Fibroblast of peridontal ligament (primary cell): Measurements from ENCODE around the gene ATM.
"Not testable (repeated sequence)": the region's sequence is repeated elsewhere in the genome, so short reads cannot be mapped to it uniquely, and the experiment has no call there.

ENCODE experiments used
- DNase-seq: peaks from one replicate; pipeline ENCODE4 v3.0.0-alpha.2; 2010; ENCODE audit errors: extremely low read depth

The ATM gene

DNA sequence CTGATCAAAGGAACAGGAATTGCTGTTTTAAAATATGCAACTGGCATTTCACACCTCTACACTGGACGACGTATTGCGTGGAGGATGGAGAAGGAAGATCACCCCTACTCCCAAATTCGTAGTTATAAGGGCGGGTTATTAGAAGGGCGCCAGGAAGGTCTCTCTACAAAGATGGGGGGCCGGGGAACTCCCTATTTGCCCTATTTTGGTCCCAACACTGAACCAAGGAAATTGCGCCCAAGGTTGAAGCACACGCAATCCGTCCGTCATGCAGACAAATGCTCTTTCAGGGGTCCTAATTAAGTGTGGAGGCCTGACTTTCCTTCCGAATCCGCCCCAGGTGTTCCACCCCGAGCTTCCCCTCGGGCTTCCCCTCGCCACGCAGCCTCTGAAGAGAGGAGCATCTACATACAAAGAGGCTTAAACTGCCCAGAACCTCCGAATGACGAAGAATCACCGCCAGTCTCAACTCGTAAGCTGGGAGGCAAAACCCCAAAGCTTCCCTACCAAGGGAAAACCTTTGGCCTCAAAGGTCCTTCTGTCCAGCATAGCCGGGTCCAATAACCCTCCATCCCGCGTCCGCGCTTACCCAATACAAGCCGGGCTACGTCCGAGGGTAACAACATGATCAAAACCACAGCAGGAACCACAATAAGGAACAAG is 825 bp upstream of the ATM start:
- DNase-seq, result no peak

DNA sequence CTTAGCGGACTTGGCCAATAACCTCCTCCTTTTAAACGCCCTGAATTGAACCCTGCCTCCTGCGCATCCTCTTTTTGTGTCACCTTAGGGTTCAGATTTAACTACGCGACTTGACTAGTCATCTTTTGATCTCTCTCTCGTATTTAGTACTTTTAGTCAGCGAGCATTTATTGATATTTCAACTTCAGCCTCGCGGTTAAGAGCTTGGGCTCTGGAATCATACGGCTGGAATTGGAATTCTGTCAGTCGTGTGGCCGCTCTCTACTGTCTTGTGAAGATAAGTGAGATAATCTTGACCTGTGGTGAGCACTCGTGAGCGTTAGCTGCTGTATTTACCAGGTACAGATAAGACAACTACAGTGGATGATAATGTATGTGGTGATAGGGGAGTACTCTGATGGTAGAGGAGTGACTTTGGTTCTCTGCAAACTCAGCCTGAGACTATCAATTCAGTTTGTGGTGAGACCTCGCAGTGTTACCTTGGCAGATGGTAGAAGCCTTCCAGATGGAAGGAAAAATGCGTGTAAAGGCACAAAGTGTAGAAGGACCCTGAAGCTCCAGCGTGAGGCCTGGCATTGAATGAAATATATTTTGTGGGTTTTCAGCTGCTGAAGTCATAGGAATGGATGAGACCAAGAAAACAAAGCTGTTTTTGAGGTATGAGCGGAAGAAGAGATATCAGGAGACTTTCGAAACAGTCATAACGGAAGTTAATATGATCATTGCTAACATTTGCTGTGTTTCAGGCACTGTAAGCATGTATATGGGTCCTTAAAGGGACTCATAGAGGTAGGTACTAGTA is 682 bp downstream of the ATM start:
- no peak for DNase-seq

DNA sequence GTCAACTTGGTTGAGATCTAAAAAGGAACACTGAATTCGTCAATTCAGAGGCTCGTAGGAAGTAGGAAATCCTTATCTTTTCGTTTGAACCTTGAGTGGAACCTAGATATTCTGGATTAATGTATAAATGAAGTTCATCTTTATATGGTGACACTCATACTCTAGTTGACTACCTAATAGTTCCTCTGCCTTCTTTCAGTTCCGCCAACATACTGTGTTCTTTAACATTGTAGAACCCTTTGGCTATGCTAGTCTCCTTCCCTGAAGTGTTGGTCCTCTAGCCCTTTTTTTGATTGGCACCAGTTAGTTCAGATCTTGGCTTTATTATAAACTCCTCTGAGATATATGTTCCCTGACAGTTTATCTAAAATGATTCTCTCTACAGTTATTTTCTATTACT is 1.5 kb downstream of the ATM start:
- no peak for DNase-seq

DNA sequence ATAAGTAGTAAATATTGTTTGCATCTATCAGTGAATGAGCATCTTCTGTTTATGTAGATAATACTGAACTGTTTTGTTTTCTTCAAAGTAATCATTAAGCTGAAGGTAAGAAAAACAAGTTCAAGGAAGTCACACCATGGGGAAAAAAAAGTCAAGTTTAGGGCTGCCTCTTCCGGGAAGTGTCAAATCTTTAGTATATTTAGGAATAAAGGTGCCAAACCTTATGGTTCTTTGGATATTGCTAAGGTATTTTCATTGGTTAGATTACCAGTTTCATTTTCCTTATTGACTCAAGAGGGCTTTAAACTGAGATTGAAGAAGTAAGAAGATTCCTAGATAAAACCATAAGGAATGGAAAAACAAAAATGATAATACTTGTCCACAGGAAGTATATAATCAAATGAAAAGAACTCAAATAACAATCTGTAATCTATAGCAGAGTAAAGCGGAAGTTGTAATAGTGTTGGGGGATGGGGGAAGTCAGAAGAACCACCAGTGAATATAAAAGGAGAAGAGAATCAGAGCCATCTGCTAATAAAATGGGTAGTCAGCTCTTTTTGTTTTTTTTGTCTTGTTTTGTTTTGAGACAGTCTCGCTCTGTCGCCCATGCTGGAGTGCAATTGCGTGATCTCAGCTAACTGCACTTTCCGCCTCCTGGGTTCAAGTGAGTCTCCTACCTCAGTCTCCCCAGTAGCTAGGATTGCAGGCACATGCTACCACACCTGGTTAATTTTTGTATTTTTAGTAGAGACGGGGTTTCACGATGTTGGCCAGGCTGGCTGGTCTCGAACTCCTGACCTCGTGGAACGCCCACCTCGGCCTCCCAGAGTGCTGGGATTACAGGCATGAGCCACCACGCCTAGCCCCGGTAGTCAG is 2.3 kb downstream of the ATM start:
- no peak for DNase-seq

DNA sequence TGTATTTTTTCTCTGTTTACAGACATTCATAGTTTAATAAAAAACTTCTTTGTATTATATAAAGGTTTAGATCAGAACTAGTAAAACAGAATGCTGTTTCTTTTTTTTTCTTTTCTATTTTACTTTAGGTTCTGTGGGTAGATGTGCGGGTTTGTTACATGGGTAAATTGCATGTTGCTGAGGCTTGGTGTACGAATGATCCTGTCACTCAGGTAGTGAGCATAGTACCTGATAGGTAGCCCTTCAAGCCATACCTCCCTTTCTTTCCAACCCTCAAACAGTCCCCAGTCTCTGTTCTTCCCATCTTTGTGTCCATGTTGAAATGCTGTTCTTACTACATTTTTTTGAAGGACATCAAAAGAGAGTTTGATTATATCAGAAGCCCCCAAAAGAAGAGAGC is 3.2 kb downstream of the ATM start:
- no peak for DNase-seq

DNA sequence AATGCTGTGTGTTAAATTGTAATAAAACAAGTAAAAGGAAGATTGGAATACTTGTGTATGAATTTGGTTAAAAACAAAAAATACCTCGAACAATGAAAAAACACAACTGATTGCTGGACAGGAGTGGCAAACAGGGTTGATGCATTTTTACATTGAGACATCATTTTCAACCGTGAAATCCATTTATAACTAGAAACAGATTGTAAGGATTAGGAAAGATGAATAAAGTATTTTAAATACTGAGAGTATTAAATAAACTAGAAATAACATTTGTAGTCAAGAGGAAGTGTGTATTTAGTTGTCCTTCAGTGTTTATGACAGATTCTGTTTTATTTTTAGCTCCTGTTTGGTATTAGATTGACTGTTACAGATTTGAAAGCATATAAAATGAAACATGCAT is 5.4 kb downstream of the ATM start:
- DNase-seq, result peak; percentile 12

DNA sequence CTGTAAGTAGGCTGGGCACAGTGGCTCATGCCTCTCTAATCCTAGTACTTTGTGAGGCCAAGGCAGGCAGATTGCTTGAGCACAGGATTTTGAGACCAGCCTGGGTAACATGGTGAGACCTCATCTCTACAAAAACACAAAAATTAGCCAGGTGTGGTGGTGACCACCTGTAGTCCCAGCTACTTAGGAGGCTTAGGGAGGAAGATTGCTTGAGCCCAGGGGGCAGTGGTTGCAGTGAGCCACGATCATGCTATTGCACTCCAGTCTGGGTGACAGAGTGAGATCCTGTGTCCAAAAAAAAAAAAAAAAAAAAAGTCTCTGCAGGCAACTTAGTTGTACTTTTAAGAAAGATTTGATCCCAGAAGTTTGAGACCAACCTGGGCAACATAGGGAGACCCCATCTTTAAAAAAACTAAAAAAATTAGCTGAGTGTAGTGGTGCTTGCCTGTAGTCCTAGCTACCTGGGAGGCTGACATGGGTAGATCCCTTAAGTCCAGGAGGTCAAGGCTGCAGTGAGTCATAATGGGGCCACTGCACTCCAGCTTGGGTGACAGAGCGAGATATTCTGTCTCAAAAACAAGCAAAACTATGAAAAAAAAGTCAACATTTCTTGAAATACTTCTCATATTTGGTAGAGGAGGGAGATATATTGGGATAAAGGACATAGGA is 10.5 kb downstream of the ATM start:
- DNase-seq, result no peak

DNA sequence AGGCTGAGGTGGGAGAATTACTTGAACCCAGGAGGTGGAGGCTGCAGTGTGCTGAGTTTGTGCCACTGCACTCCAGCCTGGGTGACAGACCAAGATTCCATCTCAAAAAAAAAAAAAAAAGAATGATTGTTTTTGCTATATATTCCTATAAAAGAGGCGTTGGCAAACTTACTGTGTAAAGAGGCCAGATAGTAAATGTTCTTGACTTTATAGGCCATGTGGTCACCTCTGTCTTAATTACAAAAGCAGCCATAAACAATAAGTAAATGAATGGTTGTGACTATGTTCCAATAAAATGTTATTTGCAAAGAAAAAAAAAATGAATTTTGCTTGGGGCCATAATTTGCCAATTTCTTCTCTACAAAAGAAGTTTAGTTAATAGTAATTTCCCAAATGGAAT is 12.3 kb downstream of the ATM start:
- DNase-seq, result no peak

DNA sequence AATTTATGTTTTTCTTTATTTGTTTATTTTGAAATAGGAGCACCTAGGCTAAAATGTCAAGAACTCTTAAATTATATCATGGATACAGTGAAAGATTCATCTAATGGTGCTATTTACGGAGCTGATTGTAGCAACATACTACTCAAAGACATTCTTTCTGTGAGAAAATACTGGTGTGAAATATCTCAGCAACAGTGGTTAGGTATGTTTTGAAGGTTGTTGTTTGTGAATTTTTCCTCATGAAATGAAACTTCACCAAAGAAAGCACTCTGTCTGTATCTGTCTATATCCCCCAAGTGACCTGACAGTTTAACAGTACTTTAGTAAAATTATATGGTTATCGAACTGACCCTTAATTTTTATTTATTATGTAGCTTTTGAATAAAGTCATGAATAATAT is 12.8 kb downstream of the ATM start:
- no peak for DNase-seq

DNA sequence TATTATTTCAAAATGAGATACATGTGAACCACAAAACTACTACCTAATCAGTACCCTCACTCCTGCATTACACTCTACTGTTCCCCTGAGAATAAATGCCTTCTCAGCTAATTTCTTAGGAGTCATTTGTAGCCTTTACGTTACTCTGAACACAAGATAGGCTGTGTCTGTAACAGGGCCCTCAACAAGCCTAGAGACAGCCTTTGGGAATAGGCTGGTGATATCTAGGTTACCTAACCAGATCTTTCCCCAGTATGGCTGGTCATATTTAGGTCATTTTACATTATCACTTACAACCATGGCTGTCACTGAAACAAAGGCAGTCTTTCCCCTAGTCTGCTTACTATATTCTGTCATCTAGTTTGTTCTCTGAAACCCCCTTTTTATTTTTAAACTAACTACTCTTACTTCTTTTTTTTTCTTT is 14.2 kb downstream of the ATM start:
- no peak for DNase-seq

DNA sequence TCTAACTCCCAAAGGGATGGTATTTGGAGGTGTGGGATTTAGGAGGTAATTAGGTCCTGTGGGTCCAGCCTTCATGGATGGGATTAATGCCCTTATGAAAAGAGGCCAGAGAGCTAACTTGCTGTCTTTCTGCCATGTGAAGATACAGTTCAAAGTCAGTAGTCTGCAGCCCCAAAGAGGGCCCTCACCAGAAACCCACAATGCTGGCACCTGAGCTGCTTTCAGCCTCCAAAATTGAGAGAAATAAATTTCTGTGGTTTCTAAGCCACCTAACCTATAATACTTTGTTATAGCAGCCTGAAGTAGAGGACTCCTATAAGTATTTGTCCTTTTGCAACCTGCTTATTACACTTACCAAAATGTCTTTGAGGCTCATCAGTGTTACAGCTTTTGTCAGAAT is 16.2 kb downstream of the ATM start:
- no peak for DNase-seq

DNA sequence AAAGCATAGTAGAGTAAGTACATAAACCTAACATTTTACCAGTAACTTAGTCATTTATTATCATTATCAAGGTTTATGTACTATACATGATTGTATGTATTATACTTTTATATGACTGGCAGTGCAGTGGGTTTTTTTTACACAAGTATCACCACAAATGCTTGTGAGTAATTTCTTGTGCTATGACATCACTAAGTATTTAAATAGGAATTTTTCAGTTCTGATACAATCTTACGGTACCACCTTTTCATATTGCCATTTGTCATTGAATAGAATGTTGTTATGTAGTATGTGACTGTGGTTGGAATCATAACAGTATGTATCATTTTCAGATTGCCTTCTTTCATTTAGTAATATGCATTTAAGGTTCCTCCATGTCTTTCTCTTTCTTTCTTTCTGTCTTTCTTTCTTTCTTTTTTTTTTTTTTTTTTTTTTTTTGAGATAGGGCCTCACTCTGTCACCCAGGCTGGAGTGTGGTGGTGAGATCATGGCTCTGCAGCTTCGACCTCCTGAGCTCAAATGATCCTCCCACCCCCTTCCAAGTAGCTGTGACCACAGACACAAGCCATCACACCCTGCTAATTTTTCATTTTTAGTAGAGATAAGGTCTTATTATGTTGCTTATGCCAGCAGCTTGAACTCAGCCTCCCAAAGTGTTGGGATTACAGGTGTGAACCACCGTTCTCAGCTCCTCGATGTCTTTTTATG is 18.6 kb downstream of the ATM start:
- no peak for DNase-seq

DNA sequence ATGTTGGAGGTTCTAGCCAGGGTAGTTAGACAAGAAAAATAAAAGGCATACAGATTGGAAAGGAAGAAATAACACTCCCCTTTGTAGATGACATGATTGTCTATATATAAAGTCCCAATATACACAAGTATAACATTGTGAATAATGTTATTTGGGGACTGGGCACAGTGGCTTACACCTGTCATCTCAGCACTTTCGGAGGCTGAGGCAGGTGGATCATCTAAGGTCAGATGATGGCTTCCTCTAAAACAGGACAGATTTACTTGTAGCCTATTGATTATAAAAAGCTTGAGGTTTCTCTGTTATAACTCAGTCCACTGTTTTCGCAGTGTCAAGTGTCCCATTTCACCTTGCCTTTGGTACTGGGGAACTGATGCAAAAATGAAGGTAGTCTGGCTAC is 19.6 kb downstream of the ATM start:
- DNase-seq, result no peak

DNA sequence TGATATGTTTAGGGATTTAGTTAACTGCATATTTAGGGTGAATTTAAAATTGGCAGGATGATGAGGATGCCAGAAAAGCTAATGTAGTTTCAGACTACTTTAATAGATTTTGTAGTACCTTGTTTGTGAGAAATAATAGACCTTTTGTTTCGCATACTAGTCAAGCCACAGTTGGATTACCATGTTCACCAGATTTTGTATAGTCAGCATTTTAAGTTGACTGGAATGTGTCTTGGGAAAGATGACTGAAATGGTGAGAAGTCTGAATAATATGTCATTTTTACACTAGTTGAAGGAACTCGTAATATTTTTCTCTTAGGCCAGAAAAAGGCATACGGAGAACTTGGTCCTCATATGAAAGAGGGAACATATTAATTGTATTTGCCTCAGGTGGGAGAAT is 23.4 kb downstream of the ATM start:
- no peak for DNase-seq

DNA sequence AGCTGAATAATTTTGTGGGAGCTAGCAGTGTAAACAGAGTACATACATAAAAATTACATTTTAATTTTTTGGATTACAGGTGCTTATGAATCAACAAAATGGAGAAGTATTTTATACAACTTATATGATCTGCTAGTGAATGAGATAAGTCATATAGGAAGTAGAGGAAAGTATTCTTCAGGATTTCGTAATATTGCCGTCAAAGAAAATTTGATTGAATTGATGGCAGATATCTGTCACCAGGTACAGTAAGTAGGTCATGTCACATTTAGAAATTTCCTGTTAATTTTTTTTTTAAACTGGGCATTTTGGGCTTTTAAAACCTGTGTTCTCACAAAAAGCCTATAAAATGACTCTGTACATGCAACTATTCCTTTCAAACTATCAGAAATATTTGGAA is 24.0 kb downstream of the ATM start:
- no peak for DNase-seq

DNA sequence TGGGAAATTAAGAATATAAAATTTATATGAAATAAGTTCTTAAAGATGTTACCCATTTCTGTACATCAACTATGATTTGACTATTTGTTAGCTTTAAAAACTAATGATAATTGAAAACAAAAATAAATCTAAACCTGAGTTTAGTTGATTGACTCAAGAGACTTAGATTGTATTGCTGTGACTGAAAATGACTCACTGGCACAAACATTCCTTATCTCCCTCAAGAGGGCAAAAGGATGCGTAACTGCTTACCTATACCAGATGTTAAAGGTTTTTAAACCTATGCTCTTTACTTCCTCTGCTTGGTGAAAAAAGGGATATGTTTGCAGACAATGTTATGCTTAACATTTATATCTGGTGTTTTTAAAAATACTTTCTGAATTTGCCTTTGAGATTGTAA is 30.3 kb downstream of the ATM start:
- DNase-seq, result no peak

DNA sequence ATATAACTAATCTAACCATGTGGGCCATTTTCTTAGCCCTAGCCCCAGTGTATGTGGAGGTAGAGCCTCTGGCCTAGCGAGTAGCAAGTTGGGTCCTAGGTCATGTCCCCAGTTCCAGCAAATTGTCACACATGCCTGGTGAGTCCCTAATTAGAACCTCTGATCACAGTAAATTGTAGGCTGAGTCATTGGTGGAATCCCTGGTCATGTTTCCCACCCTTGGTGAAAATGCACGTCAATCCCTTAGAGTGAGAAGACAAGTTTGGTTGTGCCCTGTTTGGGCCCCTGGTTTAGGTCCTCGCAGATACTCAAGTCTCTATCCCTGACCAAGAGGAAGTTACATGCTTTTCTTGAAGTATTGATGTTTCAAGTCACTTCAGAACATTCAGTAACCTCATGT is 46.7 kb downstream of the ATM start:
- DNase-seq, result no peak

DNA sequence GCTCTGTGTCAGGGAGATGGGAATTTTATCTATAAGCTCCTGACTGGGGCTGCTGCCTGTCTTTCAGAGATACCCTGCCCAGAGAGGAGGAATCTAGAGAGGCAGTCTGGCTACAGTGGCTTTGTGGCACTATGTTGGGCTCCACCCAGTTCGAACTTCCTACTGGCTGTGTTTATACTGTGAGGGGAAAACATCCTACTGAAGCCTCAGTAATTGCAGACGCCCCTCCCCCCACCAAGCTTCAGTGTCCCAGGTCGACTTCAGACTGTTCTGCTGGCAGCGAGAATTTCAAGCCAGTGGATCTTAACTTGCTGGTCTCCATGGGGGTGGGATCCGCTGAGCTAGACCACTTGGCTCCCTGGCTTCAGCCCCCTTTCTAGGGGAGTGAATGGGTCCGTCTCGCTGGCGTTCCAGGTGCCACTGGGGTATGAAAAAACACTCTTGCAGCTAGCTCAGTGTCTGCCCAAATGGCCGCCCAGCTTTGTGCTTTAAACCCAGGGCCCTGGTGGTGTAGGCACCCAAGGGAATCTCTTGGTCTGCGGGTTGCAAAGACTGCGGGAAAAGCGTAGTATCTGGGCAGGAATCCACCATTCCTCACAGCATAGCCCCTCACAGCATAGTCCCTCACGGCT is 54.2 kb downstream of the ATM start:
- not testable (repeated sequence) for DNase-seq

DNA sequence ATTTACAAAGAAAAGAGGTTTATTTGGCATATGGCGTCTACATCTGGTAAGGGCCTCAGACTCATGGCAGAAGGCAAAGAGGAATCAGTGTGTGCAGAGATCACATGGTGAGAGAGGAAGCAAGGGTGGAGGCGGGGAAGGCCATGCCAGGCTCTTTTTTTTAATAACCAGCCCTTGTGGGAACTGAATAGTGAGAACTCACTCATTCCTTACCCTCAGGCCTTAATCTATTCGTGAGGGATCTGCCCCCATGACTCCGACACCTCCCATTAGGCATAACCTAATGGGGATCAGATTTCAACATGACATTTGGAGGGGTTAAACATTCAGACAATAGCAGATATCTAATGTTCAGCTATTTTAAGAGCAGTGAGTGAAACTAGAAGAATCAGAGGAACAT is 55.7 kb downstream of the ATM start:
- no peak for DNase-seq

DNA sequence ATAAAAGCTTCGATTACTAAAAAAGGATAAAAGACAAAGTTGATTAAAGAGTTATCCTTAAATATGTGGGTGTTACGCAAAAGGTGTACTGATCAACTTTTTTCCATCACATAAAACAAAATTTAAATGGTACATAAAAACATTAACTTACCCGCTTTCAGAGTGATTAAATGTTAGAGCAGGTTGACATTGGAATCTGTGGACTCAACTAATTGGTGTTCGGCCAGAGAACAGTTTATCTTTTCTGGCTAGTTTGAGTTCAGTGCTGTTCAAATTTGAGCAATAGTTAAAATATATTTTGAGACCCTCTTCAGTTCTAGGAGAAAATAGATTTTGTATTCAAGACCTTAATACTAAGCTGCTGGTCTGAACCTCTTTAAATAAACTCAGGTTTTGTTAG is 56.1 kb downstream of the ATM start:
- no peak for DNase-seq

DNA sequence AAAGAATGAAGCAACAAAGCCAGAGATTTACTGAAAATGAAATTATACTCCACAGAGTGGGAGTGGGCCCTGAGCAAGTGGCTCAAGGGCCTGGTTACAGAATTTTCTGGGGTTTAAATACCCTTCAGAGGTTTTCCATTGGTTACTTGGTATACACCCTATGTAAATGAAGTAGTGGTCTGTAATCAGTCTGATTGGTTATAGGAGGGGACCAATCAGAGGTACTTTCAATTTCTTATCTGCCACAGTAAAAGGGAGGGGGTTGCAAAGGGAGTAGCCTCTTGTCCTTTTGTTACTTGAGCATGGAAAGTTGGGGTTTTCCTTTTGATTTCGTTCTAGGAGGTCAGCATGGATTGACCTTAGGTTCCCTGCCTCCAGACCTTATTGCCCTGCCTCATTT is 63.5 kb downstream of the ATM start:
- no peak for DNase-seq
